NCI-H526 treated with DMSO at 0.1 percent for 48 hours (cell line): ENCODE data around the gene PNO1.
A peak's percentile ranks its signal among the peaks of the same experiment; 100 is the strongest.

Source experiments
- DNase-seq: peaks from one replicate; lab custom pipeline; 2025; lab: John Stamatoyannopoulos, UW

Gene PNO1

GRCh38 chr2:68195096-68195495 is 37.4 kb downstream of the PNO1 start:
- no peak for DNase-seq

GRCh38 chr2:68196120-68196716 is 38.5 kb downstream of the PNO1 start:
- DNase-seq = peak; percentile 53

GRCh38 chr2:68200157-68200787 is 42.6 kb downstream of the PNO1 start:
- DNase-seq = no peak

- no peak for DNase-seq
Observed at GRCh38 chr2:68203587-68203986, 45.9 kb downstream of the PNO1 start.

GRCh38 chr2:68206793-68207192 is 49.1 kb downstream of the PNO1 start:
- no peak for DNase-seq

- DNase-seq = no peak
Observed at GRCh38 chr2:68214381-68214780, 56.7 kb downstream of the PNO1 start.

- DNase-seq = no peak
Observed at GRCh38 chr2:68216454-68217310, 59.0 kb downstream of the PNO1 start.

- no peak for DNase-seq
Observed at GRCh38 chr2:68217729-68218128, 60.0 kb downstream of the PNO1 start.

- no peak for DNase-seq
Observed at GRCh38 chr2:68218343-68218901, 60.7 kb downstream of the PNO1 start.

- DNase-seq = no peak
Observed at GRCh38 chr2:68222287-68222686, 64.6 kb downstream of the PNO1 start.

- DNase-seq = no peak
Observed at GRCh38 chr2:68223419-68223818, 65.7 kb downstream of the PNO1 start.

GRCh38 chr2:68225119-68225632 is 67.5 kb downstream of the PNO1 start:
- DNase-seq = peak; percentile 25
